KBM-7 (cell line): ENCODE measurements around the gene RPP30.

Experiments used
- DNase-seq: peaks from one replicate; pipeline ENCODE4 v3.0.0-alpha.2; 2015
- in situ Hi-C: fragments of 300-500 bp; cut with MboI; formaldehyde crosslinking; loops from 2 replicates; pipeline ENCODE4 v1.14.3; 2020; ENCODE audit warnings: low sequenced_read_pairs, low pct_unique_long_range_greater_than_20kb, mixed read lengths

Gene RPP30

DNA sequence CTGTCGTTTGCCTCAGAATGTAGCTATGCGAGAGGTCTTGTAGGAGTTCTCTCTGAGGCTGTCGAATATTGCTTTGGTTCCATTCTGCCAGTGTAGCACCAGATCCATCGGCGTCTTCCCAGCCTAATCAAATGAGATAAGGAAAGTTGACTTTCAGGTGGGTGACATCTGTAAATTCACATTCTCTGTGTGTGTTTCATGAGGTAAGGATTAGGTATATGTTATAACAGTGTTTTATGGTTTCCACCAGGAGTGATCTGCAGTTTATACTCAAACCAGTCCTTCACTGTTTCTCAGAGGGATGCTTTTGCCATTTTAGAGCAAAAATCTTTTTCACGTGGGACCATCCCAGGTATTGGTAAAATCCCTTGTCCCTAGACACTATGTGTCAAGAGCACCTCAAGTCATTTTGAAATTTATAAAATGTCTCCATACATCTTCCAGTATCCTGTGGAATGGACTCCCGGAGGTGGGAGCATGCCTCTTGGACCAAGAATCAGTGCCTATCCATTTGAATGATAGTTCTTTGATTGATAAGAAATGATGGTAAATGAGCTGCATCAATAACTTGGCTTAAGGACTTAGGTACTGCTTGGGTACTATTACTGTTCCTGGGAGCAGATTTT, 41.2 kb downstream of the RPP30 start:
- DNase-seq: no peak
- in situ Hi-C loops: no loop called here

- in situ Hi-C loops: no loop called here
Measured at GRCh38 chr10:90913774-90914420, 42.1 kb downstream of the RPP30 start.

DNA sequence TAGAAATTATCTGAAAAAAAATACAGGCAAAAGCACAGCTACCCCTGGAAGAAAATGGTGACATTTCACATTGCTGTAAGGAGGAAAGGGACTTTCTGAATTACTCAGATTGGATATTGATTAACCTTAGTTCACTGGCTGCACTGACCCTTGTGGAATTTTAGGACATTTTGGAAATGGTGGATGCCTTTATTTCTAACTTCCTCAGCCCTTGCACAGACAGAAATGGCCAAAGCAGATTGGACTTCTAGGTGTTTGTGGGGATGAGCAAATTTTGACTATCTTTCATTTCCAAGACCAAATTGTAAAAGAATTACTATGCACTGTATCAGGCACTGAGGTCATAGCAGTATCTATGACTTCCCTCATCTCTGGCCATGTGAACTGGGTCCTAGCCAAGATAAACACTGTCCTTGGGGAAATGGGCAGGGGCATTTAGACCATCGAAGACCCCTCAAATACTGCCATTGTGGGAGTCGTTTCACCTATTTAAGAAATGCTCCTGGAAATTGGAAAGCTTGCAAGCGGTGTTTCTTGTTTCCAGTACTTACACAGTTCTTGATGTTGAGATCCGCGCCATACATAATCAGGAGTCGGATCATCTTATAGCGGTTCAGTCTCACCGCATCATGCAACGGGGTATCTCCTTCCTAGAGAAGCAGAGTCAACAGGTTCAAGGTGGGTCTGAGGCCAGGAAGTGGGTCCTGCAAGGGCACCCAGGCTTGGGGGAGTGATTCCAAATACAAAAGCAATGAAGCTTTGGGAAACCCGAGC, 43.4 kb downstream of the RPP30 start:
- DNase-seq: no peak
- in situ Hi-C loops: no loop called here

More at GRCh38 chr10:90913774-90914420, 42.1 kb downstream of the RPP30 start:
- DNase-seq: no peak

DNA sequence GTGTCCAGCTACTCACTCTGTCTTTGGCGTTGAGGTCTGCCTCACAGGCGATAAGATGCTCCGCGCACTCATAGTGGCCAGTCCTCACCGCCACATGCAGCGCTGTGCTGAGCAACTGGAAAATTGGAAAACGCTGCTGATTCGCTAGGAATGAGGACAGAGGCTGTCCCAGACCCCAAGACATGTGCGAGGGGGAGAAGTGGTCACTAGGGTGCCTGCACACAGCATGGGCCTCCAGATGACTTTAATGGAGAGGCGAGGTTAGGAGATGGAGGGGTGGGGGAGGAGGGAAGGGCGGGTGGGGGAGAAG, 43.9 kb downstream of the RPP30 start:
- in situ Hi-C loops: no loop called here
- no peak for DNase-seq

- in situ Hi-C loops: no loop called here
Measured at GRCh38 chr10:90916392-90917237, 44.8 kb downstream of the RPP30 start.

DNA sequence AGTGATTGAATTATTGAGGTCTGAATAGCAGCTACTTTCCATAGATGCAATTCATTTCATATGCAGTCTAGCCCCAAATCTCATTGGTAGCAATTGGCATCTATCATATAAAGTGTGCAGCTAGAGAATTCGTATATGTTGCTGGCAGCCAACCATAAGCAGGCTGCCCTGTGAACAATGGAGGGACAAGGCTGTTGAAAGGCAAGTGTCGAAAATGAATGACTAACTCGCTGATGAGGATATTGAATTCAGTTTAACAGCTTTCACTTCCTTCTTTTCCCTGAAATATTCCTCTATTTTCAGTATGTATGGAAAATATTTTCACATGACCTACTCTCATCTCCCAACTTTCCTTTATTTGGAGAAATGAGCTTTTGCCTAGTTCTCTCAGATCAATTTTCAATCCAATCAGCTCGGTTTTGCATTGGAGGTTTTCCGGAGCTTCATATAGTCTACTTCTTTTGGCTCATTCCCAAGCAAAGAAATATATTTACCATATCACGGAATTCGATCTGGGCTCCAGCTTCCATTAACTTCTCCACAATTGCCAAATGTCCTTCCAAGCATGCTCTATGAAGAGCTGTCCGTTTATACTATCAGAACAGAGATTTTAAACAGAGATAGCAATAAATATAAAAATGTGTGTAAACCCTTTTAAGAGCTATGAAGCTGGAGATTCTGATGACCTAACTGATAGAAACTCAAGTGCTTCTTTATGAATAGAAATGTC, 45.6 kb downstream of the RPP30 start:
- no peak for DNase-seq
- in situ Hi-C loops: no loop called here

More at GRCh38 chr10:90916392-90917237, 44.8 kb downstream of the RPP30 start:
- no peak for DNase-seq

- no peak for DNase-seq
- in situ Hi-C loops: no loop called here
Measured at GRCh38 chr10:90917968-90918318, 46.2 kb downstream of the RPP30 start.

- in situ Hi-C loops: no loop called here
Measured at GRCh38 chr10:90919683-90920574, 48.2 kb downstream of the RPP30 start.

GRCh38 chr10:90920986-90921666, 49.4 kb downstream of the RPP30 start, which contains the start of gene ANKRD1:
ANKRD1 (minus strand) TSS chr10:90921087; CDS start chr10:90921027, 60 bp downstream.
- in situ Hi-C loops: no loop called here
- DNase-seq: no peak

More at GRCh38 chr10:90919683-90920574, 48.2 kb downstream of the RPP30 start:
- no peak for DNase-seq

GRCh38 chr10:90921906-90922305, 50.1 kb downstream of the RPP30 start:
- in situ Hi-C loops: no loop called here
- DNase-seq: no peak

- in situ Hi-C loops: no loop called here
- no peak for DNase-seq
Measured at GRCh38 chr10:90923111-90923731, 51.4 kb downstream of the RPP30 start.

GRCh38 chr10:90924552-90924951, 52.8 kb downstream of the RPP30 start:
- no peak for DNase-seq

DNA sequence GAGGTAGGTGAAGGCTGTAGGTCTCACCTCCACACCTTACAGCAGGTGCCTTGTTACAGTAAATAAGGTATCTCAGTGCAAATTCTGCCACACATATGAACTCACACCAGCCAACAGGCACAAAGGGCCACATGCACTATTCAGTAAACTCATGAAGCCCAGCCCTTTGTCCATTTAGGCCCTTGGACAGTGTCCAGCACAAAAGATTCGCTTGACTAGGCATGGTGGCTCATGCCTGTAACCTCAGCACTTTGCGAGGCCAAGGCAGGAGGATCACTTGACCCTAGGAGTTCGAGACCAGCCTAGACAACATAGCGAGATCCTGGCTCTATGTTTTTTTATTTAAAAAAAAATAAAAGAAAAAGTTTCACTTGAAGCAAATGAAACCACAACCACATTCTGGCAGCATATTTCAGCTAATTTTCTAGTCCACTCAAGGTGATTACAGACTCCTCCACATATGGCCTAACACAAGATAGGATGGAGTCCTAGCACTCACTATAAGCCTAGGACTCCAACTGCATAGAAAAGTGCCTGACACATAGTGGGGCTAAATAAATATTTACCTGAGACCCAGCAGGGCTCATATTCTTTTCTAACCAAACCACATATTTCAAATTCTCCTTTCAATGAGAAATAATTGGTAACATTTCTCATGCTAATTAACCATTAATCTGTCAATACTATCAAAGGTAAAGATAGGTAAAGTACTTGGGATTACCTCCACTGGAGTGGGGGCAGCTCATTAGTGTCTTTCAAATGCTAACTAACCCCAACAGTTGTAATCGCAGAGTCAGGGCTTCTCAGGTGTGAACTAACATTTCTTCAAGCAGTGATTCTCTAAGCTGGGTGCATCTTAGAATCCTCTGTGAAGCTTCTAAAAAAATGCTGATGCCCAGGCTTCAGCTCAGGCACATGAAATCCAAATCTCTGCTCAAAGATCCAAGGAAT, 53.6 kb downstream of the RPP30 start:
- in situ Hi-C loops: no loop called here

More at GRCh38 chr10:90924552-90924951, 52.8 kb downstream of the RPP30 start:
- in situ Hi-C loops: no loop called here

GRCh38 chr10:90927293-90927692, 55.5 kb downstream of the RPP30 start:
- DNase-seq: no peak
- in situ Hi-C loops: no loop called here

More for the DNA sequence above, 53.6 kb downstream of the RPP30 start:
- no peak for DNase-seq

- in situ Hi-C loops: no loop called here
- no peak for DNase-seq
Measured at GRCh38 chr10:90929179-90929578, 57.4 kb downstream of the RPP30 start.
